ENCODE data around the gene CENPL.

DNA sequence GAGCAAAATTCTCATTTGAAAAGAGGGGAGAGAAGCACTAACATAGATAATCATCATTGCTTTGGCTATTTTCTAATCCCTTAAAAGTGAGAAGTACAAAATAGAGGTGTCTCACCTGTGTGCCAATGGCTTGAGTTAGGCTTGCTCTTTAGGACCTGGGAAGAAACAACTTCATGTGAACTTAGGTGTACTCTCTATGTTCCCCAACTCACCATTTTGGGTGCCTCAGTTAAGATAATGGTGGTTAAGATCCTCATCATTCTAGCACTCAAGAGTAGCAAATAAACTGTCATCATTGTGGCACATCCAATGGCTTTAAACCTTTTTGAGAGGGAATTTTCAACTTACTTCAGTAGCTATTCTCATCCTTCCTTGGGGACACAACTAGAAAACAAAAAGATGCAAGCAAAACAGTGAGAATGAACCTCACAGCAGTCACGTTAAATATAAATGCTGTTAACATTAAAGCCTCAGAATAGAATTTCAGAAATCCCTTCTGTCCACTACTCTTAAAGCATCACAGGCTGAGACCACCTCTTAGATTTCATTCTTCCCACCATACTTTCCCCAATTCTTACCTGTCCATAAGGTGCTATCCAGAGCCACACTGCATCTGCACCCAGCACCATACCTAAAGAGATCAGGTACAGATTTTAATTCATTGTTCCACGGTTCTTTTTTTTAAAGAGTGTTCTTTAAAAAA lies 41.9 kb upstream of the CENPL start:
- TF ChIP-seq POLR2A (IDR thresholded peaks at IDR 0.05), result no peak
- TF ChIP-seq, protein P1, sequence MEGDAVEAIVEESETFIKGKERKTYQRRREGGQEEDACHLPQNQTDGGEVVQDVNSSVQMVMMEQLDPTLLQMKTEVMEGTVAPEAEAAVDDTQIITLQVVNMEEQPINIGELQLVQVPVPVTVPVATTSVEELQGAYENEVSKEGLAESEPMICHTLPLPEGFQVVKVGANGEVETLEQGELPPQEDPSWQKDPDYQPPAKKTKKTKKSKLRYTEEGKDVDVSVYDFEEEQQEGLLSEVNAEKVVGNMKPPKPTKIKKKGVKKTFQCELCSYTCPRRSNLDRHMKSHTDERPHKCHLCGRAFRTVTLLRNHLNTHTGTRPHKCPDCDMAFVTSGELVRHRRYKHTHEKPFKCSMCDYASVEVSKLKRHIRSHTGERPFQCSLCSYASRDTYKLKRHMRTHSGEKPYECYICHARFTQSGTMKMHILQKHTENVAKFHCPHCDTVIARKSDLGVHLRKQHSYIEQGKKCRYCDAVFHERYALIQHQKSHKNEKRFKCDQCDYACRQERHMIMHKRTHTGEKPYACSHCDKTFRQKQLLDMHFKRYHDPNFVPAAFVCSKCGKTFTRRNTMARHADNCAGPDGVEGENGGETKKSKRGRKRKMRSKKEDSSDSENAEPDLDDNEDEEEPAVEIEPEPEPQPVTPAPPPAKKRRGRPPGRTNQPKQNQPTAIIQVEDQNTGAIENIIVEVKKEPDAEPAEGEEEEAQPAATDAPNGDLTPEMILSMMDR (IDR thresholded peaks at IDR 0.05), result no peak
